Mesodermal cell (in vitro differentiated cells): Measurements from ENCODE around the gene MCF2L.

Experiments used
- H3K27ac ChIP-seq: 2 replicates; pipeline ENCODE4 v1.7.0; 2013; ENCODE audit warnings: mild to moderate bottlenecking, low read depth, low read length, moderate library complexity; ENCODE audit not compliant: severe bottlenecking
- H3K36me3 ChIP-seq: 2 replicates; pipeline ENCODE4 v1.7.1; 2013; ENCODE audit warnings: mild to moderate bottlenecking, low read length, moderate library complexity; ENCODE audit not compliant: control insufficient read depth, insufficient read depth
- H3K4me1 ChIP-seq: one replicate; pipeline ENCODE4 v1.7.1; 2013; ENCODE audit warnings: mild to moderate bottlenecking, low read length; ENCODE audit not compliant: insufficient read depth, control insufficient read depth, poor library complexity, severe bottlenecking
- H3K4me3 ChIP-seq: 2 replicates; pipeline ENCODE4 v1.7.0; 2013; ENCODE audit warnings: low read length, control low read depth, mild to moderate bottlenecking; ENCODE audit not compliant: insufficient read depth, poor library complexity, severe bottlenecking; ENCODE audit errors: extremely low read depth
- H3K9me3 ChIP-seq: 2 replicates; pipeline ENCODE4 v1.7.1; 2013; ENCODE audit warnings: mild to moderate bottlenecking, low read length, moderate library complexity; ENCODE audit not compliant: control insufficient read depth
- WGBS, 2 experiments: methylation state at CpG; one replicate each; pipeline ENCODE4 v1.1.5; 2013; ENCODE audit warnings: missing lambda C conversion rate in 2 of 2; ENCODE audit not compliant: insufficient coverage in 2 of 2; 5-methylcytosine and 5-hydroxymethylcytosine counted together

MCF2L gene

GRCh38 chr13:113090415-113090770 lies 121.4 kb downstream of the MCF2L start:
- Histone ChIP-seq H3K4me1 (no peaks in the 10 kb centered on the region), H3K27ac (no peak overlapping the region), H3K9me3 (no peaks in the 10 kb centered on the region), H3K36me3 (no peaks in the 10 kb centered on the region), H3K4me3 (no peak overlapping the region)
- 86 to 90% methylated on average over 7 to 9 of the region's 13 CpGs for WGBS, 2 experiments

GRCh38 chr13:113090806-113091205 lies 121.8 kb downstream of the MCF2L start:
- H3K27ac ChIP-seq, result no peak overlapping the region
- no peaks in the 10 kb centered on the region for H3K4me1 ChIP-seq
- H3K4me3 ChIP-seq, result no peak overlapping the region
- no peaks in the 10 kb centered on the region for H3K36me3 ChIP-seq
- no peaks in the 10 kb centered on the region for H3K9me3 ChIP-seq
- WGBS, 2 experiments, result 92 to 96% methylated on average over 23 to 24 of the region's 24 CpGs

GRCh38 chr13:113091211-113091771 lies 122.3 kb downstream of the MCF2L start:
- 93 to 95% methylated on average over 29 to 30 of the region's 30 CpGs for WGBS, 2 experiments
- Histone ChIP-seq H3K27ac (no peak overlapping the region), H3K4me3 (no peak overlapping the region), H3K9me3 (no peaks in the 10 kb centered on the region), H3K36me3 (no peaks in the 10 kb centered on the region), H3K4me1 (no peaks in the 10 kb centered on the region)

- Histone ChIP-seq H3K27ac (no peak overlapping the region), H3K9me3 (no peaks in the 10 kb centered on the region), H3K4me1 (no peaks in the 10 kb centered on the region), H3K36me3 (no peaks in the 10 kb centered on the region), H3K4me3 (no peak overlapping the region)
- WGBS, 2 experiments, result 92 to 93% methylated on average over 25 to 32 of the region's 33 CpGs
Measured at GRCh38 chr13:113091891-113092775, 123.1 kb downstream of the MCF2L start.

GRCh38 chr13:113092776-113093579 lies 124.0 kb downstream of the MCF2L start:
- Histone ChIP-seq H3K36me3 (no peaks in the 10 kb centered on the region), H3K4me3 (no peak overlapping the region), H3K9me3 (no peaks in the 10 kb centered on the region), H3K27ac (no peak overlapping the region), H3K4me1 (peaks cover 4% of the 10 kb centered on the region)
- WGBS, 2 experiments, result 94 to 96% methylated on average over 16 to 23 of the region's 25 CpGs

GRCh38 chr13:113093580-113094409 lies 124.8 kb downstream of the MCF2L start:
- Histone ChIP-seq H3K4me1 (peaks cover 4% of the 10 kb centered on the region), H3K36me3 (no peaks in the 10 kb centered on the region), H3K27ac (no peak overlapping the region), H3K9me3 (no peaks in the 10 kb centered on the region), H3K4me3 (no peak overlapping the region)
- 88 to 89% methylated on average over 24 to 29 of the region's 29 CpGs for WGBS, 2 experiments

- H3K36me3 ChIP-seq, result no peaks in the 10 kb centered on the region
- WGBS, 2 experiments, result 88 to 92% methylated on average over 13 to 14 of the region's 14 CpGs
- peaks cover 4% of the 10 kb centered on the region for H3K4me1 ChIP-seq
- no peak overlapping the region for H3K4me3 ChIP-seq
- H3K9me3 ChIP-seq, result no peaks in the 10 kb centered on the region
- no peak overlapping the region for H3K27ac ChIP-seq
Measured at GRCh38 chr13:113094410-113094800, 125.4 kb downstream of the MCF2L start.

- Histone ChIP-seq H3K9me3 (no peaks in the 10 kb centered on the region), H3K27ac (no peak overlapping the region), H3K36me3 (no peaks in the 10 kb centered on the region), H3K4me3 (no peak overlapping the region), H3K4me1 (peaks cover 4% of the 10 kb centered on the region)
- WGBS, 2 experiments, result 93 to 94% methylated on average over 18 to 25 of the region's 25 CpGs
Measured at GRCh38 chr13:113095146-113096051, 126.4 kb downstream of the MCF2L start.

- Histone ChIP-seq H3K4me3 (no peak overlapping the region), H3K27ac (no peak overlapping the region), H3K4me1 (peaks cover 4% of the 10 kb centered on the region), H3K9me3 (no peaks in the 10 kb centered on the region), H3K36me3 (no peaks in the 10 kb centered on the region)
- 95 to 96% methylated on average over 38 to 61 of the region's 61 CpGs for whole genome bisulfite sequencing, 2 experiments
Measured at GRCh38 chr13:113096052-113096744, 127.2 kb downstream of the MCF2L start.
